Dendritic cell treated with granulocyte-macrophage colony-stimulating factor and Interleukin-4, amounts not matched to agents 40 ng/mL and 50 ng/mL, for 4 days (primary cell): ENCODE measurements around the gene TRIM75.
"Not testable (repeated sequence)": the region's sequence is repeated elsewhere in the genome, so short reads cannot be mapped to it uniquely, and the experiment has no call there.

Source experiments
- H3K27ac Mint-ChIP-seq: one replicate; pipeline ENCODE4 v1.8.0; 2022; ENCODE audit warnings: mild to moderate bottlenecking, mixed read lengths
- H3K27me3 Mint-ChIP-seq: one replicate; pipeline ENCODE4 v1.8.0; 2022; ENCODE audit warnings: mild to moderate bottlenecking, mixed read lengths
- H3K36me3 Mint-ChIP-seq: one replicate; pipeline ENCODE4 v1.8.0; 2022; ENCODE audit warnings: low read depth, mixed read lengths
- H3K4me1 Mint-ChIP-seq: one replicate; pipeline ENCODE4 v1.8.0; 2022; ENCODE audit warnings: low read depth, mixed read lengths
- H3K4me3 Mint-ChIP-seq: one replicate; pipeline ENCODE4 v1.8.0; 2022; ENCODE audit warnings: mild to moderate bottlenecking, moderate library complexity, mixed read lengths
- H3K9me3 Mint-ChIP-seq: one replicate; pipeline ENCODE4 v1.8.0; 2022; ENCODE audit warnings: mixed read lengths
- intact Hi-C: fragments of 100-400 bp; cut with micrococcal nuclease; formaldehyde crosslinking; loops from one replicate; pipeline ENCODE4 v1.15.0; 2022

The TRIM75 gene

DNA sequence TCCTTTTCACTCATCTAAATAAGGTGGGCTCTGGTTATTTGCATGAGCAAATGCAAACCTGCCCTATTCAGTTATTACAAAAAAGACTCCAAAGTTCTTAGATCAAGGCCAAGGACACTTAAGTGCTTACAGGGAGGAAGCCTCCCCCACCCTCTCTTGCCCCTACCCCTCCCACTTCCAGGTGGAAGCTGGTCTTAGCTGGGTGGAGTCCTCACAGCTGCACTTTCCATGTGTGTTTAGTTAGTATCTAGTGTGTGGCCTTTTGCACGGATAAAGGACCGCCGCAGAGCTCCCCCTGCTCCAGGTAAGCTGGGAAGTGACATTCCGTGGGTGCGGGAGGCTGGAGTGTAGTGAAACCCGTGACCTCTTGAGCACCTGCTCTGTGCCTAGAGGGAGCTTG, at the start of gene TRIM75:
Gene TRIM75, plus strand, starts transcription at position 222 of the 400 bp plus-strand sequence. CDS start 5,282 bp downstream, outside the sequence.
- Mint-ChIP-seq H3K4me1 (no peaks in the 10 kb centered on the region), H3K27me3 (peaks cover 2% of the 10 kb centered on the region), H3K9me3 (no peaks in the 10 kb centered on the region), H3K4me3 (no peak within 1 kb of the TSS), H3K36me3 (no peaks in the 10 kb centered on the region), H3K27ac (no peak within 1 kb of the TSS)
- intact Hi-C loops, result no loop called here

DNA sequence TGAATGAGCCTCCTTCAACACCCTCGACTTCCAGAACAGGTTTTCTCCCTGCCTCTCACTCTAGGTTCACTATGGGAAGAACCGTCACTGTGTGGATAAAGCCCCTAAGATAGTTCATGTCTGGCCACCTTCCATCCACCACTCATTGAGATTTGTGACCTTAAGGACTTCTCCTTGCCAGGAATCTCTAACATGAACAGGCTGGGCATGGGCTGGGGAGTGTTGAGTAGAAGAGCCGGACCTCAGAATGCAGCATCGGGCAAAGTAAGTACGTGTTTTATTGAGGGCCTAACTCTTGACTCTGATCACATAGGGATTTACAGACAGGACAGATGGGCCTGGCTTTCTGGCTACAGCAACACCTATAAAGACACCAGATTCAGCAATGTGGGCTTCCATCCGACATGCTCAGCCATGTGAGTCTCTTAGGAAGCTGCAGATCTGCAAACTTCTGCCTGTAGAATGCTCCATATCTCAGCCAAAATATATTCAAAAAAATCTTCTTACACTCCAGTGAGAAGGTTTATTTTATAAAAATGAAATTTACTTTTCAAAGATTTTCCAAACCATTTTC, 48.2 kb upstream of the TRIM75 start:
- H3K4me3 Mint-ChIP-seq, result no peak overlapping the region
- no peaks in the 10 kb centered on the region for H3K36me3 Mint-ChIP-seq
- H3K27ac Mint-ChIP-seq, result no peak overlapping the region
- no peaks in the 10 kb centered on the region for H3K4me1 Mint-ChIP-seq
- H3K9me3 Mint-ChIP-seq, result no peaks in the 10 kb centered on the region
- no peaks in the 10 kb centered on the region for H3K27me3 Mint-ChIP-seq
- intact Hi-C loops, result no loop called here

DNA sequence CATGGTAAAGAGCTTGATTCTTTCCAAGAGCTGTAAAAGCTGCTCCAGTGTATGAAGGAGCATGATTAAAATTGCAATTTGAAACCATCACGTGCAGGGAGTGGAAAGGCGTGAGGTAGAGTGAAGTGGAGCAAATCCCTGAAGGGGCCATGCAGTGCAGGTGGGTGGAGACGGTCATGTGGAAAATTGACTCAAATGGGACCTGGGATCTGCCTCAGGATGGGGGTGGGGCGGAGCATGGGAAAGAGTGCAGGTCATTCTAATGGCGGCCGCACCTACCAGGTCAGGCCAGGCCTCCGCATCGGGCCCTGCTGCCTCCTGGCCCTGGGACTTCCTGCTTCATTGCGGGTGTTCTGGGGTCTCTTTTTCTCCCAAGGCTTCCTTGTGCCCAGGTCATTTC, 47.2 kb upstream of the TRIM75 start:
- no peak overlapping the region for H3K27ac Mint-ChIP-seq

DNA sequence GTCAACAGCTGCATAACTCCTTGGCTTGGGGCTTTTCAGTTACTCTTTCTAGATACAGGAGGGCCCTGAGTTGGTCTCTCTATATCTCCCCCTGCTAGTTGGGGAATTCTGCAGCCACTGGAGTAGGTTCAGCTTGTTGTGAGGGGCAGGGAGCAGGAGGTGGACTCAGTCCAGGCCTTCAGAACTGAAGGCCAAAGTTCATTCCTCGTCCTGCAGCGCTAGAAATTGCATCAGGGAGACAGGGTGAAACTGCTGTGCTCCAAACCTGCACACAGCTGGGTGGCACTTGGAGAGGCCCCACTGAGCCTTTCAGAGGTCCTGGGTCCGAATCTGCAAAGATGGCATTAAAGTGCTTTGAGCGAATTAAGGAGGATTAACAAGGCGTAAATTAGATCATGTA, 46.8 kb upstream of the TRIM75 start:
- H3K27ac Mint-ChIP-seq, result no peak overlapping the region
- H3K36me3 Mint-ChIP-seq, result no peaks in the 10 kb centered on the region
- intact Hi-C loops, result no loop called here

More for the DNA sequence above, 47.2 kb upstream of the TRIM75 start:
- H3K4me1 Mint-ChIP-seq, result no peaks in the 10 kb centered on the region
- no peaks in the 10 kb centered on the region for H3K27me3 Mint-ChIP-seq
- H3K9me3 Mint-ChIP-seq, result no peaks in the 10 kb centered on the region
- no peaks in the 10 kb centered on the region for H3K36me3 Mint-ChIP-seq
- intact Hi-C loops, result no loop called here
- H3K4me3 Mint-ChIP-seq, result no peak overlapping the region

DNA sequence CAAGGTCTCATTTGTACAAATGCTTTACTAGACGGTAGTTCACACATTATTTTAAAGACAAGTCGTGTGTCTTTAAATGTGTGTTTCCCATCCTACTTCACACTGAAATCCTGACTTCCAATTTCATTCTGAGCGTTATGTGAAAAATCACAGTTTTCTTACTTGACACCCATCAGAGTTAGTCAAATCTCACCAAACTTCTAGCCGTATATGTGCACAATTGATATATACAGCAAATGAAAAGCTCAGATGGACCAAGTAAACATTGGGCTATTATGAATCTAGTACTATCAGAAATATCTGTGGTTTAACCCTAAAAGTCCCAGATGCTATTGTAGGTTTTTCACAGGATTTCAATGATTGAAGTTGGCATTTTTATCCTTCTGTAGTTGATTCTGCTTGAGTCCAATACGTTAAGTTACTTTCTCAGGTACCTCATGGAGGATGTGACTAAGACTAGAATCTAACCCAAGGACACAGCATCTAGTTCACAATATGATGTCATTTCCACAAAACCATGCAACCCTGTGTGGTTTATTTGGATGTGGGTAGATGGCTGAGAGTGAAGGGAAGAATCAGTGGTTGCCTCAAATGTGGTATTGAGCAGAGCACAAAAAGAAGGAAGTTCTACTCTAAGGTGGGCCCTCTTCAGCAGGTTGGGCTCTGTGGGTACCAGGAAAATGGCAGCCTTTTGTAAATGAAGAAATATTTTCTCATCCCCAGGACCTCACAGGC, 44.0 kb upstream of the TRIM75 start:
- Mint-ChIP-seq H3K4me1 (no peaks in the 10 kb centered on the region), H3K27ac (no peak overlapping the region), H3K9me3 (no peaks in the 10 kb centered on the region), H3K36me3 (no peaks in the 10 kb centered on the region), H3K4me3 (no peak overlapping the region), H3K27me3 (no peaks in the 10 kb centered on the region)
- intact Hi-C loops, result no loop called here

More for the DNA sequence above, 46.8 kb upstream of the TRIM75 start:
- no peaks in the 10 kb centered on the region for H3K27me3 Mint-ChIP-seq
- H3K4me3 Mint-ChIP-seq, result no peak overlapping the region
- H3K4me1 Mint-ChIP-seq, result no peaks in the 10 kb centered on the region
- no peaks in the 10 kb centered on the region for H3K9me3 Mint-ChIP-seq

DNA sequence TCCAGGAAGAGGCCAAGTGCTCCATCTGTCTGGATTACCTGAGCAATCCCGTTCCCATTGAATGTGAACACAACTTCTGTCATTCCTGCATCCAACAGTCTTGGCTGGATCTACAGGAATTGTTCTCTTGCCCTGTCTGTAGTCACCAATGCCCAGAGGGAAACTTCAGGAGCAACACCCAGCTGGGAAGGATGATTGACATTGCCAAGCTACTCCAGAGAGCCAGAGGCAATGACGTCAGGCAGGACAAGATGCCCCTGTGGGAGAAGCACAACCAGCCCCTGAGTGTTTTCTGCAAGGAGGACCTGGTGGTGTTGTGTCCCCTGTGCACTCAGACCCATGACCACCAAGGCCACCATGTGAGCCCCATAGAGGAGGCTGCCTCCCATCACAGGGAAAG, 43.2 kb upstream of the TRIM75 start:
- Mint-ChIP-seq H3K9me3 (no peaks in the 10 kb centered on the region), H3K4me1 (no peaks in the 10 kb centered on the region)
- intact Hi-C loops, result no loop called here

DNA sequence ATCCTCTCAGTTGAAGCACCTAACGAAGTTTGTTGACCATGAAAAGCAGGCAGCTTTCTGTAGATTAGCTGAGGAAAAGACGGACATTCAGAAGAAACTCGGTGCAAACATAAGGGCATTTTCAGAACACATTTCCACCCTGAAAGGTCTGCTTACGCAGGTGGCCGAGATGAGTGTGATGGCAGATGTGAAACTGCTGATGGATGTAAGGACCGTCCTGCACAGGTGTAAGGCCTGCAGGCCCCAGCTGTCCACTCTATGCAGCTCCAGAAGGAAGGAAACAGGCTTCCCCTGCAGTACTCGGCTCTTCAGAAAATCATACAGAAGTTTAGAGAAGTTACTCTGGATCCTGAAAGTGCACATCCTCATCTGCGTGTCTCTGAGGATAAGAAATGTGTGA, 42.7 kb upstream of the TRIM75 start:
- H3K36me3 Mint-ChIP-seq, result no peaks in the 10 kb centered on the region
- H3K9me3 Mint-ChIP-seq, result no peaks in the 10 kb centered on the region
- intact Hi-C loops, result no loop called here
- no peaks in the 10 kb centered on the region for H3K27me3 Mint-ChIP-seq
- no peaks in the 10 kb centered on the region for H3K4me1 Mint-ChIP-seq
- H3K4me3 Mint-ChIP-seq, result no peak overlapping the region
- no peak overlapping the region for H3K27ac Mint-ChIP-seq

More for the DNA sequence above, 43.2 kb upstream of the TRIM75 start:
- Mint-ChIP-seq H3K4me3 (no peak overlapping the region), H3K36me3 (no peaks in the 10 kb centered on the region), H3K27ac (no peak overlapping the region), H3K27me3 (no peaks in the 10 kb centered on the region)

DNA sequence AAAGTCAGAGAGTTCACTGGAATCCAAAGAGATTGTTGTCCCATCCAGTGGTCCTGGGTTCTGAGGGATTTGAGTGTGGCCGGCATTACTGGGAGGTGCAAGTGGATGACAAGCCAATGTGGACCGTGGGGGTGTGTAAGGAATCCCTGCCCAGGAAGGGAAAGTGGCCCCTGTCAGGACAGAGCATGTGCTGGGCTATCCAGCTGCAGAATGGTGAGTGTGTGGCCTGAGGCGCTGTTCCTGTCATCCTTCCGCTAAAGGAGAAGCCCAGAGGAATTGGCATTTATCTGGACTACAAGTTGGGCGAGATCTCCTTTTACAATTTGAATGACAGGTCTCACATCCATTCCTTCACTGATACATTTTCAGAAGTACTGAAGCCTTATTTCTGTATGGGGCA, 42.3 kb upstream of the TRIM75 start:
- intact Hi-C loops, result no loop called here
- Mint-ChIP-seq H3K27me3 (no peaks in the 10 kb centered on the region), H3K4me1 (no peaks in the 10 kb centered on the region), H3K36me3 (no peaks in the 10 kb centered on the region), H3K4me3 (no peak overlapping the region), H3K27ac (no peak overlapping the region), H3K9me3 (no peaks in the 10 kb centered on the region)

DNA sequence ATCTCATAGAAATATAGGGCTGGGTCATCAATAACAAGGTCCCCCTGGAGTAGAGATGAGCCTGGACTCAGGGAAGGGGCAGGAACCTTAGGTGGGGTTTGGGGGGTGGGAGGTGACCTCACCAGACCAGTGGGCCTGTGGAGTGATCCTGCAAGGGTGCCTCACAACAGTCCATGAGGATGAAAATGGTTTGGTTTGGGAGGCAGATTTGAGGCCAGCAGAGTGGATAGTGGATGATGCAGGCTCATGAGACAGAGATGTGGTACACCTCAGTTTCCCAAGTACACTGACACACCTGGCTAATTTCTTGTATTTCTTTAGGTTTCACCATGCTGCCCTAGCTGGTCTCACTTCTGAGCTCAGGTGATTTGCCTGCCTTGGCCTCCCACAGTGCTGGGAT, 40.0 kb upstream of the TRIM75 start:
- H3K36me3 Mint-ChIP-seq, result no peaks in the 10 kb centered on the region
- intact Hi-C loops, result no loop called here
- no peaks in the 10 kb centered on the region for H3K27me3 Mint-ChIP-seq
- no peak overlapping the region for H3K4me3 Mint-ChIP-seq
- H3K4me1 Mint-ChIP-seq, result no peaks in the 10 kb centered on the region
- no peaks in the 10 kb centered on the region for H3K9me3 Mint-ChIP-seq
- no peak overlapping the region for H3K27ac Mint-ChIP-seq

DNA sequence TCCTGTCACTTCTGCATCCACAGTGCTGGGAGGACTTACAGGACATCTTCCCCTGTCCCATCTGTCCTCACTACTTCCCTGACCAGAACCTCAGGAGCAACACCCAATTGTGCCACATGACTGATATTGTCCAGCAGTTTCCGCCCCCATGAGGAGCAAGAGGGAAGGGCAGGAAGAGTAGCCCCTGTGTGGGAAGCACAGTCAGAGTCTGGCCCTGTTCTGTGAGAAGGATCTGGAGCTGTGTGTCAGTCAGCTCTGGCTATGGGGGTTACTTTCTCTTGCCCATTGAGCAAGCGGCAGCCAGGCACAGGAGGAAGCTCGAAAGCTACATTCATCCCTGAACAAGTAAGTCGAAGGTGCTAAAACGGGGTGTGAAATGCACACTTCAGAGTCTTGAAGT, 36.7 kb upstream of the TRIM75 start:
- Mint-ChIP-seq H3K27me3 (no peaks in the 10 kb centered on the region), H3K9me3 (no peaks in the 10 kb centered on the region), H3K4me1 (no peaks in the 10 kb centered on the region), H3K4me3 (no peak overlapping the region), H3K27ac (no peak overlapping the region), H3K36me3 (no peaks in the 10 kb centered on the region)
- intact Hi-C loops, result no loop called here

DNA sequence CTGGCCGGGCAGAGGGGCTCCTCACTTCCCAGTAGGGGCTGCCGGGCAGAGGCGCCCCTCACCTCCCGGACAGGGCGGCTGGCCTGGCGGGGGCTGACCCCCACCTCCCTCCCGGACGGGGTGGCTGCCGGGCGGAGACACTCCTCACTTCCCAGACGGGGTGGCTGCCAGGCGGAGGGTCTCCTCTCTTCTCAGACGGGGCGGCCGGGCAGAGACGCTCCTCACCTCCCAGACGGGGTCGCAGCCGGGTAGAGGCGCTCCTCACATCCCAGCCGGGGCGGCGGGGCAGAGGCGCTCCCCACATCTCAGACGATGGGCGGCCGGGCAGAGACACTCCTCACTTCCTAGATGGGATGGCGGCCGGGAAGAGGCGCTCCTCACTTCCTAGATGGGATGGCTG, 33.7 kb upstream of the TRIM75 start:
- H3K4me1 Mint-ChIP-seq, H3K36me3 Mint-ChIP-seq, intact Hi-C loops, H3K4me3 Mint-ChIP-seq, H3K27ac Mint-ChIP-seq, H3K27me3 Mint-ChIP-seq, H3K9me3 Mint-ChIP-seq: not testable (repeated sequence)

DNA sequence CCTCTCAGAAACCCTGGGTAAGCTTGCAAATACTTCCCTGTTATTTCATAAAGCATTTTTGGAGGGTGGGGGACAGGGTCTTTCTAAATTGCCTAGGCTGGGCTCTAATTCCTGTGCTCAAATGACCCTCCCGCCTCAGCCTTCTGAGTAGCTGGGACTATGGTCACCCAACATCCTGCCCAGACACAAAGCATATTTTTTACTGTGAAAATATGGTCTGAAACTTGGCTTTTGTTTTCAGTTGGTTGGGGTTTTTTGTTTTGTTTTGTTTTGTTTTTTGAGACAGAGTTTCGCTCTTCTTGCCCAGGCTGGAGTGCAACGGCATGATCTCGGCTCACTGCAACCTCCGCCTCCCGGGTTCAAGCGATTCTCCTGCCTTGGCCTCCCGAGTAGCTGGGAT, 27.9 kb upstream of the TRIM75 start:
- H3K4me1 Mint-ChIP-seq, H3K4me3 Mint-ChIP-seq, H3K9me3 Mint-ChIP-seq, intact Hi-C loops, H3K36me3 Mint-ChIP-seq, H3K27me3 Mint-ChIP-seq, H3K27ac Mint-ChIP-seq: not testable (repeated sequence)

DNA sequence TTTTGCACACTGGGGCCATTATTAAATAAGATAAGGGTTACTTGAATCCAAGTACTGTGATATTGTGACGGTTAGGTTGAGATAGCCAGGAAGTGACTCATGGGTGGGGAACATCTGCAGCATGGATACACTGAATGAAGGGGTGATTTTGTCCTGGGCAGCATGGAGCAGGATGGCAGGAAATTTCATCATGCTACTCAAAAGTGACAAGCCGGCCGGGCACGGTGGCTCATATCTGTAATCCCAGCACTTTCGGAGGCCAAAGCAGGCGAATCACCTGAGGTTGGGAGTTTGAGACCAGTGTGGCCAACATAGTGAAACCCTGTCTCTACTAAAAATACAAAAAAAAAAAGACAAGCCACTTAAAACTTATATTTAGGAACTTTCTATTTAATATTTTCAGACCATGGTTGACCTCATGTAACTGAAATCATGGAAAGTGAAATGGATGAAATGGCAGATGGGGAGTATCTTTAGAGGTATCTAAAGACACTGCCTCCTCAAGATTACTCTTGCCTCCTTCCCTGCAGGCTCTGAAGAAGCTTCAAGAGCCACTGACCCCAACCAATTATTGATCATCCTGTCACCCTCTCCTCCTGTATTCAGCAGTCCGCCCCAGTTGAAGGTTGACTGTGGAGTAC, 25.8 kb upstream of the TRIM75 start:
- no peaks in the 10 kb centered on the region for H3K27me3 Mint-ChIP-seq
- H3K36me3 Mint-ChIP-seq, result no peaks in the 10 kb centered on the region
- no peaks in the 10 kb centered on the region for H3K4me1 Mint-ChIP-seq
- peaks cover 12% of the 10 kb centered on the region for H3K9me3 Mint-ChIP-seq
- no peak overlapping the region for H3K27ac Mint-ChIP-seq
- intact Hi-C loops, result no loop called here
- no peak overlapping the region for H3K4me3 Mint-ChIP-seq

DNA sequence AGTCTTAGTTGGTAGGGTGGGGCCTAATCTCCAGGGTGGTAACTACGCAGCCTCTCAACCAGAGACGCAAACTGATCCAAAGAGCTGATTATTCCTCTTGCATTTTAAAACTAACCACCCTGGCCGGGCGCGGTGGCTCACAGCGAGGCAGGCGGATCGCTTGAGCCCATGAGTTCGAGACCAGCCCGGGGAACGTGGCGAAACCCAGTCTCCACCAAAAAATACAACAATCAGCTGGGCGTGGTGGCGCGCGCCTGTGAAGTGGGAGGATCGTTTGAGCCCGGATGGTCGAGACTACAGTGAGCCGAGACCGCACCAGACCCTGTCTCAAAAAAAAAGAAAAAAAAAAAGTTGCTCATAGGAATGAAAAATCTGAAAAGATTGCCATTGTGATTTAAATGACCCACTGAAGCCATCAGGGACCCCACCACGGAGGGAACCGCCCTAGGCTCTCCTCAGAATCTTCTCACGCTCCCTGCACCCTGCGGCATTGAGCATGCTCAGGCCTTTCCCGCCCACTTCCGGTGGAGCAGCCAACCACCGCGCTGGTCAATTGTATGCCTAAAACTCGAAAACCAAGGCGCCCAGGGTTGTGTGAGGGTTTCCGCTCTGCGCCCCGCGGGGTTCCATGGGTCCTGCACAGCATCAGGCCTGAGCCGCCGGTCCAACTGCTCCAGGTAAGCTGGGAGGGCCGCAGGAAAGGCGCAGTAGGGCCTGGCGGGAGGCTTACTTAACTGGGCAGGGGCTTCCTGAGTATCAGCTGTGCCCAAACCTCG, 22.0 kb upstream of the TRIM75 start, which contains the start of gene TRIM60:
Gene TRIM60, plus strand, starts transcription at position 564 of the 776 bp plus-strand sequence. CDS start 8,074 bp downstream, outside the sequence.
- Mint-ChIP-seq H3K4me3 (no peak within 1 kb of the TSS), H3K9me3 (peaks cover 12% of the 10 kb centered on the region), H3K4me1 (no peaks in the 10 kb centered on the region), H3K27ac (no peak within 1 kb of the TSS), H3K36me3 (no peaks in the 10 kb centered on the region), H3K27me3 (no peaks in the 10 kb centered on the region)
- intact Hi-C loops, result no loop called here
